Adrenal gland (tissue), 12 donors: ENCODE data around the gene TRMT2A. TPM values are rescaled to one million over a fixed set of nuclear protein-coding genes. Genes with fewer than 3 reads are reported as not detected.
A peak's percentile ranks its signal among the peaks of the same experiment; 100 is the strongest.

Experiments used
- DNase-seq, 7 donors: peaks; one replicate each; pipeline ENCODE4 v3.0.0-alpha.2; 2019 to 2020
- H3K27ac ChIP-seq, 5 donors: fragments of 200-600 bp; sonication (generic) in 4 of 5; 1 replicate in 3 of 5; 2 replicates in 2 of 5; pipeline versions ENCODE4 v1.5.1 to v1.8.0; 2016 to 2020; ENCODE audit warnings: mild to moderate bottlenecking in 1 of 5
- H3K27me3 ChIP-seq: fragments of 200-600 bp; 2 replicates; pipeline ENCODE4 v1.8.0; 2021
- H3K36me3 ChIP-seq, 2 donors: fragments of 200-600 bp; replicated peaks in 1 of 2; 1 replicate in 1 of 2; 2 replicates in 1 of 2; pipeline versions ENCODE4 v1.5.1 to v1.8.0; 2018 to 2022
- H3K4me1 ChIP-seq, 2 donors: fragments of 200-600 bp; replicated peaks in 1 of 2; 1 replicate in 1 of 2; 2 replicates in 1 of 2; pipeline versions ENCODE4 v1.5.1 to v1.8.0; 2018 to 2021
- H3K4me3 ChIP-seq, 4 donors: fragments of 200-600 bp; sonication (generic) in 3 of 4; one replicate each; pipeline ENCODE4 v1.5.1; 2016 to 2018
- H3K9me3 ChIP-seq, 3 donors: fragments of 200-600 bp; sonication (generic) in 1 of 3; replicated peaks in 1 of 3; 1 replicate in 2 of 3; 2 replicates in 1 of 3; pipeline versions ENCODE4 v1.5.1 to v1.8.0; 2016 to 2021
- CTCF ChIP-seq, 6 experiments: fragments of 450-650 bp in 4 of 6; fragments of 200-600 bp in 2 of 6; sonication (generic) in 1 of 6; IDR thresholded peaks; 1 replicate in 5 of 6; 2 replicates in 1 of 6; pipeline versions ENCODE4 v1.5.1 to v1.8.0; 2016 to 2021; ENCODE audit warnings: antibody characterized with exemption in 6 of 6, mild to moderate bottlenecking in 2 of 6, moderate library complexity in 1 of 6
- POLR2A ChIP-seq, 2 donors: fragments of 450-650 bp; IDR thresholded peaks; one replicate each; pipeline ENCODE4 v1.6.1; 2017; ENCODE audit warnings: antibody characterized with exemption in 2 of 2, mild to moderate bottlenecking in 2 of 2, moderate library complexity in 1 of 2
- WGBS, 4 donors: extraction: QIAGEN DNeasy Blood & Tissue Kit in 2 of 4; methylation state at CpG; one replicate each; pipeline versions ENCODE4 v1.1.5 to v1.1.7; 2013 to 2017; 5-methylcytosine and 5-hydroxymethylcytosine counted together
- intact Hi-C, 2 donors: fragments of 100-400 bp; cut with DNase I; formaldehyde crosslinking; loops; one replicate each; pipeline versions ENCODE4 v1.14.1 to v1.15.0; 2022 to 2023
- polyA plus RNA-seq, 3 donors: library from polyadenylated mRNA; stranded (reverse); fragments of 200-250 nt in 2 of 3; fragments of 350-450 nt in 1 of 3; fragmentation: Illumina TruSeq in 1 of 3; extraction: RNeasy Lipid Tissue Mini Kit (QIAGEN cat#74804) in 1 of 3; gene quantifications; one replicate each; pipeline ENCODE4 v1.2.3, GENCODE V29; 2013 to 2014
- total RNA-seq, 9 donors: library from RNA; depleted of rRNA in 4 of 9; stranded (reverse); fragments of >200 nt in 4 of 9; fragments of 120-200 nt in 1 of 9; fragmentation: NEBNext Ultra II Directional in 1 of 9; extraction: Animal tissue kit (Norgen Biotek cat#: 25700) in 1 of 9; gene quantifications; one replicate each; pipeline versions ENCODE4 v1.1.0 to v1.2.4, GENCODE V29; 2013 to 2023
- donor health status: healthy with polysubstance abuse.
- donor health status: Bipolar disorder and iron deficiency.
- donor health status: DM: yes; HTN: yes; CAD: no.
- donor health status: DM: no; HTN: no; CAD: no.
- donor health status: DM: no; HTN: no; CAD: no.
- donor health status: DM: yes; HTN: yes; CAD: no.

The TRMT2A gene
- total and polyA plus RNA-seq, 12 donors = 22.4 to 283 (median 66.8) TPM

GRCh38 chr22:20093418-20094196 is 23.4 kb downstream of the TRMT2A start:
- TF ChIP-seq CTCF (IDR thresholded peaks at IDR 0.05) = no peak
- no peak for TF ChIP-seq POLR2A (IDR thresholded peaks at IDR 0.05)
- H3K27ac ChIP-seq = no peak overlapping the region
- intact Hi-C loops = loop anchor here in 1 of 2 donors (10.0 kb wide), 1 partner anchor 79 kb away; the partner anchor contains the start of gene ARVCF
- peaks cover 0 to 97% of the 10 kb centered on the region in 2 donors for H3K36me3 ChIP-seq
- DNase-seq = peak in 1 of 7 donors; percentile 10
- H3K4me1 ChIP-seq = no peaks in the 10 kb centered on the region
- H3K9me3 ChIP-seq = no peaks in the 10 kb centered on the region
- no peak overlapping the region for H3K4me3 ChIP-seq
- 92 to 100% (median 94%) methylated on average over 8 to 13 of the region's 13 CpGs for WGBS, 4 donors
- no peaks in the 10 kb centered on the region for H3K27me3 ChIP-seq

DNA sequence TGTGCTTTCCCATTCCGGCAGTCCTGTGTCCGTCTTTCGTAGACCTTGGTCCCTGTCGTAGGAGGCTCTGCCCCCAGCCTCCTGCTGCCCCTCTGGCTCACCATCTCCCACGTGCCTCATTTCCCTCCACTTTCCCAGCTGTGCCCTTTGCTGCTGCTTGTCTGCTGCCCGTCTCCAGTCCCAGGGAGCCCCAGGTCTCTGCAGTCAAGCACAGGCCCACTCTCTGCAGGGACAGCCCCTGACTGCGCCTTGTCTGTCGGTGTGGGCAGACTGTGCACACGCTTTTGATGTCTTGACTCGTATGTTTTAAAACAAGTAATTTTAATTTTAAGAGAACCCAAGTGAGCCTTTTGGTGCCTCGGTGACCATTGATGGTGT is 24.6 kb downstream of the TRMT2A start:
- WGBS, 4 donors = 92 to 93% (median 93%) methylated on average over 11 of the region's 11 CpGs
- intact Hi-C loops = loop anchor here in 1 of 2 donors (10.0 kb wide), 1 partner anchor 78 kb away; the partner anchor contains the start of gene ARVCF
- H3K4me1 ChIP-seq = no peaks in the 10 kb centered on the region
- H3K9me3 ChIP-seq = no peaks in the 10 kb centered on the region
- no peak for TF ChIP-seq POLR2A (IDR thresholded peaks at IDR 0.05)
- TF ChIP-seq CTCF (IDR thresholded peaks at IDR 0.05) = no peak
- H3K4me3 ChIP-seq = no peak overlapping the region
- H3K27ac ChIP-seq = no peak overlapping the region
- peaks cover 0 to 99% of the 10 kb centered on the region in 2 donors for H3K36me3 ChIP-seq
- no peaks in the 10 kb centered on the region for H3K27me3 ChIP-seq
- DNase-seq = peak in 1 of 7 donors; percentile 8

DNA sequence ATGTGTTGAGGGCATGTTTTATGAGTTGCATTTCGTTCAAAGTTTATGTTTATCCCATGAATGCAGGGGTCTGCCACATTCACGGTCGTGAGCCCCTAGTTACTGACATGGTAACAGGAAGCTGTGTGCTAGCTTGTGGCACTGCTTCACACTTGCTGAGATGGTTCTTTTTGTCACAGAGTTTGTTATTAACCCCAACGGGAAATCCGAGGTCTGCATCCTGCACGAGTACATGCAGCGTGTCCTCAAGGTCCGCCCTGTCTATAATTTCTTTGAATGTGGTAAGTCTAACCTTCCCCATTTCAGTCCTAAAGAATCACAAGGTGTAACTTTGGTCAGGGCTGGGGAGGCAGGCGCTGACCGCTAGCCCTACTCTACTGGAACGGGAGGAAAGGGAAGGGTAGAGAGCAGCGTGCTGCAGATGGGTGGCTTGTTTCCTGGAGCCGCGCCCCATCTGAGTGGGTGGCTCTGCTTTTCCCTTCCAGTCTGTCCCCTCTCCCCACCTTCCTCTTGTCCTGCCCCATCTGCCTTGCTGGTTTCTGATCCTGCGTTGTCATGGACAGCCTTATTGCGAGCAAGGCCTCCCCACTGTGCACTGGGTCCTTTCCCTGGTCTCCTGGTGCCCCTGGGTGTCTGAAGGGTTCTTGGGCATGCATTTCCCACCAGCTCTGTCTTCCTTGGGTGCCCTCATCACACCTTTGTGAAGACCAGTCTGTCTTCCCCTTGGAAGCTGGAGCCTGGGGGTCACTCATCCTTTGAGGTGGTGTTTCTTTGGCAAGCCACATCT is 25.1 kb downstream of the TRMT2A start:
- H3K4me3 ChIP-seq = no peak overlapping the region
- H3K27me3 ChIP-seq = no peaks in the 10 kb centered on the region
- TF ChIP-seq POLR2A (IDR thresholded peaks at IDR 0.05) (no peak), CTCF (IDR thresholded peaks at IDR 0.05) (no peak)
- H3K27ac ChIP-seq = no peak overlapping the region
- peak in 1 of 7 donors; percentile 9 for DNase-seq
- intact Hi-C loops = loop anchor here in 1 of 2 donors (10.0 kb wide), 1 partner anchor 77 kb away; the partner anchor contains the start of gene ARVCF
- no peaks in the 10 kb centered on the region for H3K4me1 ChIP-seq
- 93 to 95% (median 95%) methylated on average over 16 of the region's 16 CpGs for WGBS, 4 donors
- H3K36me3 ChIP-seq = peaks cover 0 to 99% of the 10 kb centered on the region in 2 donors
- H3K9me3 ChIP-seq = no peaks in the 10 kb centered on the region

GRCh38 chr22:20090730-20091240 is 26.2 kb downstream of the TRMT2A start:
- Histone ChIP-seq H3K36me3 (peaks cover 0 to 99% of the 10 kb centered on the region in 2 donors), H3K4me3 (no peak overlapping the region), H3K27ac (no peak overlapping the region), H3K9me3 (no peaks in the 10 kb centered on the region), H3K27me3 (no peaks in the 10 kb centered on the region), H3K4me1 (no peaks in the 10 kb centered on the region)
- WGBS, 4 donors = 89 to 92% (median 90%) methylated on average over 9 of the region's 9 CpGs
- intact Hi-C loops = loop anchor here in 1 of 2 donors (10.0 kb wide), 1 partner anchor 76 kb away; the partner anchor contains the start of gene ARVCF
- no peak for DNase-seq
- no peak for TF ChIP-seq POLR2A (IDR thresholded peaks at IDR 0.05)
- TF ChIP-seq CTCF (IDR thresholded peaks at IDR 0.05) = no peak
